Kidney glomerular epithelial cell (primary cell): ENCODE data around the gene MIEF2.

ENCODE experiments used
- DNase-seq: peaks from one replicate; lab custom pipeline; 2025; lab: John Stamatoyannopoulos, UW

The MIEF2 gene

DNA sequence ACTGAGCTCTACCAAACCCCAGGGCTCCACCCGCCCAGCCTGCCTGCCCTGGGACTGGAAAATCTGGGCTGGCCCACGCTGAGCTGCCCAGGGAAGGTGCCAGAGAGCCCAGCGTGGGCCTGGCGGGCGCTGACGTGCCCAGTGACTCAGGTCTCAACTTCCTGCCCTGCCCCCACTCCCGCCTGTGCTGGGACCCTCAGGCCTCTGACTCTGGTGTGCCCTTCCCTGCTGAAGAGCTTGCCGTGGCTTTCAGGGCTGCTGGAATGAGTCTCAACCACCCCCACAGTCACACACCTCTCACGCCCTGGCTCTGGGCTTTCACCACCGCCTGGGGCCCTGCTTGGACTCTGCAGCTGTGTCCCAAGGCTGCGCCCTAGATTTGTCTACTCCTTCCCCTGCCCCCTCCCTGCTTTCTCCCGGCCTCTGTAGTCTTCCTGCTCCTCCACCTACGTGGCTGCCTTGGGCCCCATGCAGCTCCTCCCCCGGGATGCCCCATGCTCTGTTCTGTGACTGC lies 24.7 kb upstream of the MIEF2 start:
- no peak for DNase-seq

DNA sequence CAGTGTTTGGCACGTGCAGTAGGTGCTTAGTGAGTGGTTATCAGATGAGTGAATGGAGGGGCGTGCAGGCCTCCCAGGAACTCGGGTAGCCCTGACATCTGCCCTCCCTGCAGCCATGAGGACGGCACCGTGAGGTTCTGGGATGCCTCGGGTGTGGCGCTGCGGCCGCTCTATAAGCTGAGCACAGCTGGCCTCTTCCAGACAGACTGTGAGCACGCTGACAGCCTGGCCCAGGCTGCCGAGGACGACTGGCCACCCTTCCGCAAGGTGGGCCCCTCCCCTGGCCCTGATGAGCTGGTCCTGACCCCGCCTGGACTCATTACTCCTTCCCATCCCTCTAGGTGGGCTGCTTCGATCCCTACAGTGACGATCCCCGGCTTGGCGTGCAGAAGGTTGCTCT lies 24.0 kb upstream of the MIEF2 start:
- DNase-seq: no peak

DNA sequence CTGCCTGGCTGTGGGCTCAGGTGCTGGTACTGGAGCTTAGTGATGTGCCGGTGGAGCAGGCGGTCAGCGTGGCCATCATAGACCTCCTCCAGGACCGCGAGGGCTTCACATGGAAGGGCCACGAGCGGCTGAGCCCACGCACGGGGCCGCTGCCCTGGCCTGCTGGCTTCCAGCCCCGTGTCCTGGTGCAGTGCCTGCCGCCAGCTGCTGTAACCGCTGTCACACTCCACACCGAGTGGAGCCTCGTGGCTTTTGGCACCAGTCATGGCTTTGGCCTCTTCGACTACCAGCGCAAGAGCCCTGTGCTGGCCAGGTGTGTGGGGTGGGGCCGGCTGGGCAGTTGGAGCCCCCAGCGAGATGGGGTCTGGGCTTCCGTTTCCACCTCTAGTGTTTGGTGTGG lies 23.0 kb upstream of the MIEF2 start:
- DNase-seq: no peak

DNA sequence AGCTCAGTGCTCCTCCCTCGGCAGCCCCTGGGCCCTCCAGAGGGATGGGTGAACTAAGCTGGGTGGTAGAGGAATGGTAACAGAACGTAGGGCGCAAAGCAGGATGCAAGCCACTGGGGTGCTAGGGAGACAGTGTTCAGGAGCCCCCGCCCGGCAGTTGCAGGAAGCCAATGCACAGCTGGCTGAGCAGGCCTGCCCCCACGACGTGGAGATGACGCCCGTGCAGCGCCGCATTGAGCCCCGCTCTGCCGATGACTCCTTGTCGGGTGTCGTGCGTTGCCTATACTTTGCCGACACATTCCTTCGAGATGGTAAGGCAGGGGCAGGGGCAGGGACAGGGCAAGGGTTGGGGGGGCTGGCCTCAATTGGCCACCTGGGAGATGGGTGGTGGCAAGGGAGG lies 22.2 kb upstream of the MIEF2 start:
- no peak for DNase-seq

DNA sequence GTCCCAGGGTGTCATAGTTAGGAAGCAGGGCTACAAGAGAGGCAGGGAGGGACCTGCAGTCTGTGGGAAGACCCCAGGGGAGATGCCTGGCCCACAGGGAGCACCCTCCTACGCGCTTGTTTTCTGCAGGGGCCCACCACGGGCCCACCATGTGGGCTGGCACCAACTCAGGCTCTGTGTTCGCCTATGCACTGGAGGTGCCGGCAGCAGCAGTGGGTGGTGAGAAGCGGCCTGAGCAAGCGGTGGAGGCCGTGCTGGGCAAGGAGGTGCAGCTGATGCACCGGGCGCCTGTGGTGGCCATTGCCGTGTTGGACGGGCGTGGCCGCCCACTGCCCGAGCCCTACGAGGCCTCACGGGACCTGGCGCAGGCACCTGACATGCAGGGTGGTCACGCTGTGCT lies 20.0 kb upstream of the MIEF2 start:
- DNase-seq: no peak

DNA sequence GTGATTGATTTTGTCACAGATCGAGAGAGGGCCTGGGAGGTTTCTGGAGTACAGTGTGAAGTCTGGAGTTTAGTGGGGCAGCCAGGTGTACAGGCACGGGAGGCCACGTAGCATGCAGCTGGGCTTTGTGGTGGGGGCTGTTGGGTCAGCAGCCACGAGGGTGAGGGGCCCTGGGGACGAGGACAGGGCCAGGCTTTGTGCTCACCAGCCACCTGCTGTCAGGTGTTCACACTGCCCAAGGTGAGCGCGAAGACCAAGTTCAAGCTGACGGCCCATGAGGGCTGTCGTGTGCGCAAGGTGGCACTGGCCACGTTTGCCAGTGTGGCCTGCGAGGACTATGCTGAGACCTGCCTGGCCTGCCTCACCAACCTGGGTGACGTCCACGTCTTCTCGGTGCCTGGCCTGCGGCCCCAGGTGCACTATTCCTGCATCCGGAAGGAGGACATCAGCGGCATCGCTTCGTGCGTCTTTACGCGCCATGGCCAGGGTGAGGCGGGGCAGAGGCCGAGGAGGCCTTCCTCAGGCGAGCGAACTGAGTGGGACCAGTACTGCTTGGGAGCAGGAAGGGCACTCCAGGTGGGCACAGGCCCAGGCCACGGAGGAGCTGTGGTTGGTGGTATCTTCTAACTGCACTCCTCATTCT lies 19.1 kb upstream of the MIEF2 start:
- DNase-seq: no peak

DNA sequence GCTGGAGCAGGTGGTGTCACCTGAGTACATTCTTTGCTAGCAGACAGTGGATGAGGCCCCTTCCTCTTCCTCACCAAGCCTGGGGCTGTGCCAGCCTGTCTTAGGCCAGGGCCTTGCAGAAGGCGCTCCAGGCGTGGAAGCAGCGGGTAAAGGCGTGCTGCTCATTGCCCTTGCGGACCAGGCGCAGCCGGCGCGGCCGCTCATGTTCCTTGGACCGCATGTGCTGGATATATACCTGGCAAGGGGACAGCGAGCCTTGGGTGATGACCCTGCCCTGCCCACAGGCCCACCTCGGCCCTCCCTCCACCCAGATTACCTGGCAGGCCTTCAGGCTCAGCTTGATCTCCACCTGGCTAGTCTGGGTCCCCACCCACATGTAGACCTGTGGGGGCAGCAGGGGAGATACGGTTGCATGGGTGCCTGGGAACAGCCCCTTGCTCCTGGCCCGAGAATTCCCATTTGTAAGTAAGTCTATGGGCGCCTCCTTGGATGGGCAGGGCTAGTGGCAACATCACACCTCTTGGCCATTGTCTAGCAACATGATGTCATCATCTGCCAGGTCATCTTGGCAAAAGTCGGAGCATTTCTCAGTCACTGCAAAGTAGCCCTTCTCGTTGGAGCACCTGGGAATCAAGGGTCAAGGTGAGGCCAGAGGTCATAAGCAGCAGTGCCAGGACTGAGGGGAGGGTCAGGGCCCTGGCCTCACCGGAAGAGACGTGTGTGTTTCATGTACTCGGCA lies 15.3 kb upstream of the MIEF2 start:
- DNase-seq: no peak

DNA sequence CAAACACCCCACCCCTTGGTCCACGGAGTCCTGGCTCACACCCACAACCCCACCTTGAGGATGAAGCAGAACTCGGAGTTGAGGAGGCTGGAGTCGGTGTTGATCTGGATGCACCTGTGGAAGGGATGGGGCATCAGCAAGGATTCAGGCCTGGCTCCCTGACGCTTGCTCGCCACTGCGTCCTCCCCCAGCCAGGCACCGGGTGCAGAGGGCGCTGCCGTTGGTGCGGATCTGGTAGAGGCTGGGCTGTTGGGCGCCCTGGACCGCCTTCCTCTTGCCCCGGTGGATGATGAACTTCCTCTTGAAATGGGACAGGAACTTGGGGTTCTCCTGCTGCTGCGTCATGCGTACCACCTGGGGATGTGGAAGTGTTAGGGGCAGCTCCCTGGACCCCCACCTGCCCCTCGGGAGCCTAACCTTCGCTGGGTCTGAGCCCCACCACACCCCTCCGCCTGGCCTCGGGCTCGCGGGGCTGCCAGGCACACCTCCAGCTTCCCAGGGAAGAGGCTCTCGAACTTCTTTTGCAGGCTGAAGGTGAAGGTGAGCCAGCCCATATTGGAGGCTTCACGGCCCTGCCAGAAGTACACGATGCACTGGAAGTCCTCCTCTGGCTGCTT lies 14.2 kb upstream of the MIEF2 start:
- no peak for DNase-seq

DNA sequence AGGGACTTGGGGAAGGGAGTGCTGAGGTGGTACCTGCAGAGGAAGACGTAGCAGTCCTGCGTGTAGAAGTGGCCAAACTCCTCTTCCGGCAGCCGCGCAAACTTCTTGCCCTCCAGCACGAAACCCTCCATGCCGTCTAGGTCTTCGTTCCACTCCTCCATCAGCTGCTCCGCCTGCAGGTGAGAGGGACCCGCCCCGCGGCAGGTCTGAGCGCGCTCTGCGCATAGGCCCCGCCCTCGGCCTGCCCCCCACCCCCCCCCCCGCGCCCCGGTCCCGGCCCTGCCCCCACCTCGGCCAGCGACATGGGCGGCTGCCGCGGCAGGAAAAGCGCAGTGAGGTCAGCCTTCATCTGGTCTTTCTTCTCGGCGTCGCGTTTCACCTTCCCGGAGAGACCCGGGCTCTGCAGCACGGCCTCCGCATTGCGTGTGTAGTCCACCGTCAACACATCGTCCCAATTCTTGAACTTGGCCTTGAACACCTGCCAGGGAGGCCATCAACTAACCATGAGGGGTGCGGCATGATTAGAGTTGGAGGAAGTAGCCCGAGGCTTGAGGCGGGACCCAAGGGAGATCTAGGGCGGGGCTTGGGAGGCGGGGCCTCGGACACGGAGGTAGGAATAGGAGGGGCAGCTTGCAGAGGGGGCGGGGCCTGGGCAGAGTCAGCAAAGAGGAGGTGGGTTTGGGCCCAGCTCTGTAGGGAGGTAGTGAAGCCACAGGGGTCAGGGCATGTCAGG lies 13.4 kb upstream of the MIEF2 start:
- DNase-seq: peak; percentile 10

DNA sequence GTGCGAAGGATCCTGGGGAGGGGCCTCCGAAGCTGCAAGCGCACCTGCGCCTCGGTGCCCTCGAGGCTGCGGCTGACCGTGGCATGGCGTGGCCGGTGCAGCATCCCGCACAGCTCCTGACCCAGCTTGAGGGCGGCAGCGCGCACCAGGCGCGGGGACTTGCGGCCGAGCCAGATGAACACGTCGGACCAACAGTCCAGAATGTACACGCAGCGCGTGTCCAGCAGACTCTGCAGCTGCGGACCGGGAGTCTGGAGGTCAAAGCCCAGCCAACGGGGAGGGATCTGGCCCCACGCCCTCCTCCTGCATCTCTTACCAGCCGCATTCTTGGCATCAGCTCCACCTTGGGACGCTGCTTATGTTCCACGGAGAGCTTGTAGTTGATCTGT lies 12.9 kb upstream of the MIEF2 start:
- DNase-seq: no peak

DNA sequence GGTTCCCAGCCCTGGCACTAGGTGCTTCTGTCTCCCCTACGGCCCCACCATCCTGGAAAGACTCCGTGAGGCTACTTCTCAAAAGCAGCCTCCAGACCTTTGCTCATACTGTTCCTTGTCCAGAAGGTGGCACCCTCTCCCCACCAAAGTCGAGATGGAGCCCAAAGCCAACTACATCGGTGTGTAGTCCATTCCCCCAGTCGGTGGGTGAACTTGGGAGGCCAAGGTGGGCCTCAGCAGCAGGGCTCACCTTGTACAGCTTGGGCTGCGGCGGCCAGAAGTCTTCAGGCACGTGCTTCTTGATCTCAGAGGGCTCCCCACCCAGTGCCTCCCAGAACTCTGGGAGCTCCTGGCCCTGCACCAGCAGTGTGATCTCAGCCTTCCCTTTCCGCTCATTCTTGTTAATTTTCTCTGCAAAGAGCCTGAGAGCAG lies 12.1 kb upstream of the MIEF2 start:
- peak; percentile 27 for DNase-seq

DNA sequence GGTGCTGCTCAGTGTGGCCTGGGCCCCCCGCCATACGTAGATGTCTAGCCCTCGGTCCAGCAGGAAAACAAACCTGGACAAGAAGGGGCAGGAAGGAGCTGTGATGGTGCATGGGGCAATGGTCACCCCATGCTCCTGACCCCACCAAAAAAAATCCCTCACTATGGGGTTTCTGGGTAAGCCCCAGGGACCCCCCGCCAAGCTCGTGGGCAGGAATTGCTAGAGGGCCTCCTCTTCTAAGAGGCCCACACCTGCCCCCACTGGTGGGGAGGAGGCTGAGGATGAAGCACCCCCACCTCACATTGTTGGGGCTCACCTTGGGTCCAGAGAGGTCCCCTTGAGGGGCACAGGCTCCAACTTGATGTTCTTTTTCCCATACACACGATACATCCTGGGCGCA lies 11.7 kb upstream of the MIEF2 start:
- no peak for DNase-seq

DNA sequence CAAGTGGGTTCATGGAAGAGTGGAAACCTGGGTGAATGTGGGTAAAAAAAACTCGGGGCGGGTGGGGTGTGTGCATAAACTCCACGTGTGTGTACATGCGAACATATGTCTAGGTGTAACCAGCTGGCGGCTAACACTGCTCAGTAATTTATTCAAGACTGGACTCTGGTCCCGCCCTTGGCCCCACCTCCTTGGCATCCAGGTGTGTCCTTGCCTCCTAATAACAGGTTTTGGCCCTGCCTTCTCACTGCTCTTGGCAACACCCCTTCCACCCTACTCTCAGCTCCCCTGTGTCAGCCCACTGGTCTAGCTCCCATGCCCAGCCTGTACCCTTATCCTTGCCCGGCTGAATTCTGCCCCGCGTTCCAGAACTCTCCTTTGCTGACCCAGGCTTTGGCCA lies 10.2 kb upstream of the MIEF2 start:
- no peak for DNase-seq

DNA sequence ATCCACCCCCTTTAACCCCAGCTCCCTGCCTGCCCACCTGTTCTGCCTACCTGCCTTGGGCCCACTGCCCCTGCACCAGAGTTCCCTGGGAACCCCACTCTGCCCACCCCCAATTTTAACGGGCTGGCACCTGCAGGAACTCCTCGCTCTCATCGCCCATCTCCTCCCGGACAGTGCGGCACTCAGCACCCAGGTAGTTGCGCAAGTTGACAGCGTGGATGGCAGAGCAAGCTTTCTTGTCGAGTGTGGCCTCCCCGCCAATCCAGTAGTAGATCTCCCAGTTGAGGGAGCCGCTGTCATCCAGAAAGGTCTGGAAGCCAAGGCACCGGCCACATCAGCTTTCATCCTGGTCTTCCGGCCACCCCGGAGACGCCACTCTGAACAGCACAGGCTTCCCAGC lies 9.8 kb upstream of the MIEF2 start:
- no peak for DNase-seq

DNA sequence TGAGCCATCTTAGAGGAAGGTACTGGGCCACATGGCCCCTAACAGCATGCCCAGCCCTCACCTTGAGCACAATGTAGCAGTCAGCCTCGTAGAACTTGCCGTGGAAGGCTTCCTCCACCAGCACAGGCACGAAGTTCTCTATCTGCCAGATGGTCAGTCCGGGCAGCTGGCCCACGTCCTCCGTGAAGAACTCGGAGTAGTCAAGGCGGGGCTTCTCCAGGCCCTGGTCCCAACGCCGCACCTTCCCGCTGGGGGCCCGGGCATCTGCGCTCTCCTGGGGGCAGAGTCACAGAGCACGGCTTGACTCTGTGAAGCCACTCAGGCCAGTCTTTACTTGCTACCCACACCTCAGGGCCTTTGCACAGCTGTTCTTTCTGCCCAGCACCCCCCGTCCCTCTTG lies 9.3 kb upstream of the MIEF2 start:
- DNase-seq: no peak

DNA sequence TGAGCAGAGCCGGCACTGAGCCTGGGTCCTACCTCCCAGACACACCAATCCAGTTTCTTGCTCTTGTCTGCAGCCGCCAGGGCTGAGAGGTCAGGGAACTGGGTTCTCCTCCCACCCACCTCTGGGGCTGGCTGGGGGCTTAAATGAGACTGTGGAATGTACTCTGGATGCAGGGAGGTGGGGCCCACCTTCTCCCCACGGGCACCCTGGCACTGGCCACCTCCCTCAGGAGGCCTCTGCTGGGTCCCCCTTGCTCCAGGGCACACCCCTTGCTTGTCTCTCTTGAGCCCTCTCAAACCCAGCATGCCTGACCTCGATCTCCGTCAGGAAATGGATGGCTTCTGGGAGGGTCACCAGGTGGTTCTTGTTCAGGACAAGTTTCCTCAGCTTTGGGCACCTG lies 8.3 kb upstream of the MIEF2 start:
- no peak for DNase-seq

DNA sequence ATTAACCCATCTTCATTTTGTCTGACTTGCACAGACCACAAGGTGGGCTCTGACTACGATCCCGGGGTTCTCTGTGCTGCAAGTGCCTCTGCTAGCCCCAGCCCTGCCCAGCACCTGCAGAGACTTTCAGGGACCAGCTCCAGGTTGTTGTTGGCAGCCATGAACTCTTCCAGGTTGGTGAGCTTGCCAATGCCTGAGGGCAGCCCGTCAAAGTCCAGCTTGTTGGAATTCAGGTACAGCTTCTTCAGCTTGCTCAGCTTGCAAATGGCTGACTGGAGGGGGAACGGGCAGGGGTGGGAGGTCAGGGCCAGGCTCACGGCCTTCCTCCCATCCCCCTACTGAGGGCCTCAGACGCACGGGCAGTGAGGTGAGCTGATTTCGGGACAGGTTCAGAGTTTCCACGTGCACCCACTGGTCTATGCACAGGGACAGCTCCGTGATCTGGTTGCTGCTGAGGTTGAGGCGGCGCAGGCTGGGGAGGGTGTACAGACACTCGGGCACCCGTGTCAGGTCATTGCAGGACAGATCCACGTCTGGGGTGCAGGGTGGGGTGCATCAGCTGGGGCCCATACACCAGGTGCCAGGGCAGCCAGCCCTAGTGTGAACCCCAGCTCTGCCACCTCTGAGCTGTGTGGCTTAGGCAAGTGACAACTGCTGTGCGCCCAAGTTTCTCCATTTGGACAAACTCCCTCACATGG lies 7.1 kb upstream of the MIEF2 start:
- no peak for DNase-seq

DNA sequence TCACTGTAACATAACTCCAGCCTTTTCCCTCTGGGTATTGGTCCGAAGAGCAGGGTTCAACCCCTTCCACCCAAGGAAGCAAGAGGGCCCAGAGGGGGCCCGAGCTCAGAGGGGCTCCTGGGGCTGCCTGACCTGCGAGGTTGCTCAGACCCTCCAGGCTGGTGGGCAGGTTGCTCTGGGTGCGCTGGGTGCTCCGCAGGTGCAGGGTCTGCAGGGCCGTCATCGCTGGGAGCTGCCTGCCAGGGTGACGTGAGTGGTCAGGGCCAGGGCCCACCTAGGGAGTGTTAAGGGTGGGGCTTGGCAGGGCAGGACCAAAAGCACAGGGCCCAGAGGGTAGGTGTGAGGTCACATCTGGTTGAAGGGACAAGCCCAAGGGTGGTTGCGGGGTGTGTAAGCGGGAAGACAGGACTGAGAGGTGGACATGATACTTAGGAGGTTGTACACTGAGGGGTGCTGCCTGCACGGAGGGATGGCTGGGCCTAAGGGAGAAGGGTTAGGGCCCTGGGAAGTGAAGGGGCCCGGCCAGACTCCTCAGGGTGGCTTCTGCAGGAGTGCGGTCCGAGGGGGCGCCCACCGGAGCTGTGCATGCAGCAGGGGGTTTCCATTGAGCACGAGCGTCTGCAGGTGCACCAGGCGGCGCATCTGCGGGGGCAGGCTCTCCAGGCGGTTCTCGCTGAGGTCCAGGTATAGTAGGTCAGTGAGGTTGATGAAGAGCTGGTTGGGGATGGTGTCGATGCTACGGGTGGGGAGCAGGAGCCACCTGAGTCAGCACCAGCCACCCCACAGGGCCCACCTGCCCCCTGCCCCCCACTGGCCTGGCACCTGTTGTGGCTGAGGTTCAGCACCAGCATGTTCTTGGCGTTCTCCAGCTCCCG lies 6.3 kb upstream of the MIEF2 start:
- no peak for DNase-seq

DNA sequence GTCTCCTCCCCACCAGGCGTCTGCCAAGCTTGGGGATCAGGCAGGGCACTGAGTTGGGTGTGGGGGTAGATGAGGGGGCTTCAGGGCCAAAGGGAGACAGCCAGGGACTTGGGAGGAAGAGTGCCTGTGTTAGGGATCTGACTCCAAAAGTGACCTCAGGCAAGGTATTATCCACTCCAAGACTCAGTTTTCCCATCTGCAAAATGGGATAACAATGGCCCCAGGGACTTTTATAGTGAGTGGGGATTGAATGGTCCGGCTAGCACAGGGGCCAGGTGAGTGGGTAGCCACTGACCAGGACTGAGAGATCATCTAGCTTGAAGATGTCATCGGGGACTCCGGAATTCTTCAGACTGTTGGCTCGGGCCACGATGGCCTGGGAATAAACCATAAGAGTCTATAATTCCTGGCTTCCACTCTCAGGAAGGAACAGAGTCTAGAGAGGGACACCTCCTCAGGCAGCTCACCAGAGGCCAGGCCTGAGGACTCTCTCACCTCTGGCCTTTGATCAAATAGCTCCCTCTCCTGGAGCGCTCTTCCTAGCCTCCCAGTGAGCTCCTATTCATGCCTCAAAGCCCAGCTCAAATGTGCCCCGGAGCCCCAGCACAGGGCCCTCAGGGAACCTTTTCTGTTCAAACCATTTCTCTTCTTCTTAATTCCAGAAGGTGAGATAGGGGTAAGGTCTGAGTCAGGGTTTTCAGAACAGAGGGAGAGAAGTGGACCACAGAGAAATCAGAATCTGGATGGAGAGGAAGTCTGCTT lies 5.4 kb upstream of the MIEF2 start:
- DNase-seq: no peak

DNA sequence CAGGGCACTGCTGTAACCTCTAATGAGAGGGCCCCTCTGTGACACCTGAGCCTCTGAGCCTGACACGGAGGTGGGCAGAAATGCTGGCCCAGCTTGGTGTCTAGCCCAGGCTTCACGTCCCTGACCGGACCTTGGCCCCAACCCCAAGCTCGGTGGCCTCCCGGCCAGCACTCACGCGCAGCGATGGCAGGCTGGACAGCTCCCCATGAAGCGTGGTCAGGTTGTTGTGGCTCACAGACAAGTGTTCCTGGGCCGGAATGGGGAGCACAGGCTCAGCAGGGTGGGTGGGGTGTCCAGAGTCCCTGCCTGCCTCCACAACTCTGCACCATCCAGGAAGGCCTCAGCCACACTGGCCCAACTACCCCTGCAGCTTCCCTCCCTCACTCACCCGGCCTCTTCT lies 4.1 kb upstream of the MIEF2 start:
- no peak for DNase-seq
